DMS 273 (cell line): ENCODE data around the gene RDH16.

Experiments used
- DNase-seq: peaks from one replicate; lab custom pipeline; 2025; ENCODE audit not compliant: unreplicated experiment; lab: John Stamatoyannopoulos, UW

RDH16 gene

GRCh38 chr12:56957229-56958052 lies at the start of gene RDH16:
TSS of gene RDH16 (minus strand) at chr12:56957608. CDS start at chr12:56957462, 146 bp downstream.
- no peak for DNase-seq

- no peak for DNase-seq
Observed at GRCh38 chr12:57006809-57007475, 49.5 kb upstream of the RDH16 start.

GRCh38 chr12:57005980-57006808 lies 48.8 kb upstream of the RDH16 start, which contains the start of gene ZBTB39:
TSS of gene ZBTB39 (minus strand) at chr12:57006546. CDS start at chr12:57004917, 1,629 bp downstream.
- DNase-seq, result peak; percentile 83

GRCh38 chr12:57004651-57005050 lies 47.2 kb upstream of the RDH16 start:
- no peak for DNase-seq

GRCh38 chr12:57003395-57003794 lies 46.0 kb upstream of the RDH16 start:
- DNase-seq, result no peak

- peak; percentile 63 for DNase-seq
Observed at GRCh38 chr12:57001448-57001906, 44.1 kb upstream of the RDH16 start.

GRCh38 chr12:57000393-57000792 lies 43.0 kb upstream of the RDH16 start:
- DNase-seq, result no peak

- DNase-seq, result no peak
Observed at GRCh38 chr12:56999456-56999855, 42.0 kb upstream of the RDH16 start.

- DNase-seq, result no peak
Observed at GRCh38 chr12:56998981-56999380, 41.6 kb upstream of the RDH16 start.

GRCh38 chr12:56998316-56998715 lies 40.9 kb upstream of the RDH16 start:
- no peak for DNase-seq

- DNase-seq, result no peak
Observed at GRCh38 chr12:56996793-56997545, 39.6 kb upstream of the RDH16 start.

GRCh38 chr12:56995930-56996496 lies 38.6 kb upstream of the RDH16 start:
- DNase-seq, result no peak

GRCh38 chr12:56995201-56995929 lies 38.0 kb upstream of the RDH16 start:
- DNase-seq, result no peak

- DNase-seq, result no peak
Observed at GRCh38 chr12:56994231-56994746, 36.9 kb upstream of the RDH16 start.

- DNase-seq, result no peak
Observed at GRCh38 chr12:56993346-56993745, 35.9 kb upstream of the RDH16 start.

GRCh38 chr12:56991319-56992246 lies 34.2 kb upstream of the RDH16 start:
- no peak for DNase-seq

GRCh38 chr12:56990648-56991318 lies 33.4 kb upstream of the RDH16 start:
- no peak for DNase-seq
